ENCODE data around the gene DYNLT4.

DNA sequence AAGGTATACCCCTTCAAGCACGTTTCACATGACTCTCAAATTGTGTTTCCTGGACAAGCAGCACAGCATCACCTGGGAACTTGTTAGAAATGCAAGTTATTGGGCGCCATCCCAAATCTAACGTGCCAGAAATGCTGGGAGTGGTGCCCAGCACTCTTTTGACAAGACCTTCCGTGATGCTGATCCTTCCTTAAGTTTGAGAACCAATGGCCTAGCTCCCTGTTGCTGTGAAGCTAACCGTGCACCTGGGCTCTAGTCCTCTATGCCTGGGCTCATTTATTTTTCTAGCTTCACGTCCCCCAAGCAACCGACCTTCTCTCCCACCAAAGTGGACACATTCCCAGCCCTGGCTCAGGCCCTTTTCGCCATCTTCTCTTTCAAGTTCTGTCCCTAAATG lies 23.5 kb downstream of the DYNLT4 start:
- TF ChIP-seq CTCF (IDR thresholded peaks at IDR 0.05) (no peak), POLR2AphosphoS5 (IDR thresholded peaks at IDR 0.05) (no peak)
